ENCODE results near the gene DPEP2. TPM values are rescaled to one million over a fixed set of nuclear protein-coding genes. Genes with fewer than 3 reads are reported as not detected.

DPEP2 gene
- total RNA-seq, 1 donor: under 0.01 TPM

GRCh38 chr16:67951485-67951884, 47.8 kb downstream of the DPEP2 start:
- DNase-seq (ENCODE audit: low read depth): no peak
- H3K4me3 ChIP-seq (ENCODE audit: low read depth, low read length): no peak overlapping the region
- no peak for TF ChIP-seq CTCF (IDR thresholded peaks at IDR 0.05; ENCODE audit: insufficient read depth, low read depth, low read length)

GRCh38 chr16:67950335-67950843, 48.9 kb downstream of the DPEP2 start:
- no peak for DNase-seq (ENCODE audit: low read depth)
- H3K4me3 ChIP-seq (ENCODE audit: low read depth, low read length): no peak overlapping the region
- no peak for TF ChIP-seq CTCF (IDR thresholded peaks at IDR 0.05; ENCODE audit: insufficient read depth, low read depth, low read length)

GRCh38 chr16:67949645-67950044, 49.6 kb downstream of the DPEP2 start:
- no peak overlapping the region for H3K4me3 ChIP-seq (ENCODE audit: low read depth, low read length)
- TF ChIP-seq CTCF (IDR thresholded peaks at IDR 0.05; ENCODE audit: insufficient read depth, low read depth, low read length): no peak
- DNase-seq (ENCODE audit: low read depth): no peak

GRCh38 chr16:67948015-67948414, 51.3 kb downstream of the DPEP2 start:
- DNase-seq (ENCODE audit: low read depth): no peak
- TF ChIP-seq CTCF (IDR thresholded peaks at IDR 0.05; ENCODE audit: insufficient read depth, low read depth, low read length): no peak
- no peak overlapping the region for H3K4me3 ChIP-seq (ENCODE audit: low read depth, low read length)

GRCh38 chr16:67946966-67947558, 52.2 kb downstream of the DPEP2 start:
- H3K4me3 ChIP-seq (ENCODE audit: low read depth, low read length): no peak overlapping the region
- no peak for DNase-seq (ENCODE audit: low read depth)
- no peak for TF ChIP-seq CTCF (IDR thresholded peaks at IDR 0.05; ENCODE audit: insufficient read depth, low read depth, low read length)

- H3K4me3 ChIP-seq (ENCODE audit: low read depth, low read length): no peak overlapping the region
- TF ChIP-seq CTCF (IDR thresholded peaks at IDR 0.05; ENCODE audit: insufficient read depth, low read depth, low read length): no peak
- DNase-seq (ENCODE audit: low read depth): no peak
Measured at GRCh38 chr16:67946128-67946569, 53.1 kb downstream of the DPEP2 start.
